ENCODE results near the gene APBB1IP.

Gene APBB1IP

GRCh38 chr10:26436848-26437247 lies 1.3 kb upstream of the APBB1IP start:
- Histone ChIP-seq H3K79me1 (ENCODE audit: low read length) (peaks cover 12% of the 10 kb centered on the region), H3K4me3 (ENCODE audit: low read depth, low read length) (no peak overlapping the region), H3K4me1 (ENCODE audit: control insufficient read depth in 1 of 2, insufficient read depth in 2 of 2, low read length in 2 of 2) (peaks cover 13 to 15% of the 10 kb centered on the region in 2 experiments), H4K8ac (ENCODE audit: low read depth, low read length) (no peak overlapping the region), H3K79me2 (ENCODE audit: control insufficient read depth, insufficient read depth, low read length, poor library complexity) (no peaks in the 10 kb centered on the region), H3K18ac (ENCODE audit: low read length) (no peak overlapping the region), H4K91ac (ENCODE audit: low read depth, low read length) (no peak overlapping the region), H3K4ac (ENCODE audit: low read depth, low read length) (no peak overlapping the region), H2BK12ac (ENCODE audit: low read length) (no peak overlapping the region), H2AFZ (ENCODE audit: insufficient read depth, low read length, poor library complexity) (no peak overlapping the region), H2BK5ac (ENCODE audit: low read depth, low read length, poor library complexity) (no peak overlapping the region), H3K4me2 (ENCODE audit: low read length) (no peak overlapping the region), H4K12ac (ENCODE audit: low read depth, low read length) (no peak overlapping the region), H3K23ac (ENCODE audit: low read length) (no peak overlapping the region), H3K27me3 (ENCODE audit: insufficient read depth, low read length) (no peaks in the 10 kb centered on the region), H3K9ac (ENCODE audit: low read length) (no peak overlapping the region), H2AK5ac (ENCODE audit: low read length) (no peak overlapping the region), H3K27ac (ENCODE audit: low read depth, low read length) (no peak overlapping the region), H3K36me3 (ENCODE audit: control insufficient read depth in 1 of 2, insufficient read depth in 2 of 2, low read length in 2 of 2) (no peaks in the 10 kb centered on the region), H2BK120ac (ENCODE audit: insufficient read depth, low read length, poor library complexity) (no peak overlapping the region), H3K14ac (ENCODE audit: low read length) (no peak overlapping the region), H3K9me3 (ENCODE audit: insufficient read depth, low read depth, low read length) (no peaks in the 10 kb centered on the region)
- WGBS (ENCODE audit: extremely low coverage, insufficient coverage, insufficient read length) = no CpG with 5 or more reads among the region's 2 CpGs
- no peak for DNase-seq

GRCh38 chr10:26438534-26439341 lies 597 bp downstream of the APBB1IP start:
- Histone ChIP-seq H3K79me1 (ENCODE audit: low read length) (peaks cover 12% of the 10 kb centered on the region), H3K4me3 (ENCODE audit: low read depth, low read length) (peak overlapping the region; percentile 57), H3K9ac (ENCODE audit: low read length) (no peak overlapping the region), H3K14ac (ENCODE audit: low read length) (peak overlapping the region; percentile 7), H2BK5ac (ENCODE audit: low read depth, low read length, poor library complexity) (peak overlapping the region; percentile 3), H3K4me2 (ENCODE audit: low read length) (peak overlapping the region; percentile 65), H3K79me2 (ENCODE audit: control insufficient read depth, insufficient read depth, low read length, poor library complexity) (no peaks in the 10 kb centered on the region), H3K27me3 (ENCODE audit: insufficient read depth, low read length) (no peaks in the 10 kb centered on the region), H2BK12ac (ENCODE audit: low read length) (no peak overlapping the region), H4K8ac (ENCODE audit: low read depth, low read length) (peak overlapping the region; percentile 20), H3K23ac (ENCODE audit: low read length) (no peak overlapping the region), H3K4ac (ENCODE audit: low read depth, low read length) (no peak overlapping the region), H3K36me3 (ENCODE audit: control insufficient read depth in 1 of 2, insufficient read depth in 2 of 2, low read length in 2 of 2) (no peaks in the 10 kb centered on the region), H4K12ac (ENCODE audit: low read depth, low read length) (peak overlapping the region; percentile 12), H3K27ac (ENCODE audit: low read depth, low read length) (no peak overlapping the region), H2AFZ (ENCODE audit: insufficient read depth, low read length, poor library complexity) (peak overlapping the region; percentile 43), H3K9me3 (ENCODE audit: insufficient read depth, low read depth, low read length) (no peaks in the 10 kb centered on the region), H3K4me1 (ENCODE audit: control insufficient read depth in 1 of 2, insufficient read depth in 2 of 2, low read length in 2 of 2) (peaks cover 13 to 15% of the 10 kb centered on the region in 2 experiments), H2BK120ac (ENCODE audit: insufficient read depth, low read length, poor library complexity) (peak overlapping the region; percentile 38), H3K18ac (ENCODE audit: low read length) (peak overlapping the region; percentile 48), H2AK5ac (ENCODE audit: low read length) (no peak overlapping the region), H4K91ac (ENCODE audit: low read depth, low read length) (peak overlapping the region; percentile 40)
- no CpG with 5 or more reads among the region's 59 CpGs for WGBS (ENCODE audit: extremely low coverage, insufficient coverage, insufficient read length)
- DNase-seq = peak; percentile 71 to 80

DNA sequence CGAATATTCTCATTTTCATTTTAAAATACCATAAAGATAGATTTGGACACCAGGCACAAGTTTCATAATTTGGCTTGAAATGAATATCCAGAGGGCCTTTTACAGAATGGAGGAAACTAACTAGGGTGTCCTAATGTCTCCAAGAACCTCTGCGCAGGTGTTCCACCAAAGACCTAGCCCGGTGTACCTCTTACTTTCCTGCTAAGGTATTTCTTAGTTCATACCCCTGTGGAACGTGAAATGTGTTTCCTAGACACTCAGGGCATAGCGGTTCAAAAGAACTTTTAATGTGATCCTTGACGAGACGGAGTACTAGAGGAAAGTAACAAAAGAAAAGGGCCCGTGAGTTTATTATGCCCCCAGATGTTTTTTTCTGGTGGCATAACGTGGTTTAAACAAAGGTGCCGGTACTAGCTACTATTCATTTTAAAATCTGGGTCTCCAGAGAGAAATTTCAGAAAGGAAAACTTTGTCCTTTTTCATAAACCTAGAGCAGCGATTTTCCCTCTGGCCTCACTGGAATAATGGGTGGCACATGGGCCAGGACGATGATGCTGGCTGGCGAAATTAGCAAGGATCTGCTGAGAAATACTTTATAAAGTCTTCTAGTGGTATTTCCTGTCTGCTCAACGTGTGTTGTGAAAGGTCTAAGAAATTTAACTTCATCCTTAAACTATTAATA lies 1.4 kb downstream of the APBB1IP start:
- Histone ChIP-seq H3K27me3 (ENCODE audit: insufficient read depth, low read length) (no peaks in the 10 kb centered on the region), H3K4me3 (ENCODE audit: low read depth, low read length) (no peak overlapping the region), H3K4ac (ENCODE audit: low read depth, low read length) (no peak overlapping the region), H2AFZ (ENCODE audit: insufficient read depth, low read length, poor library complexity) (no peak overlapping the region), H3K23ac (ENCODE audit: low read length) (no peak overlapping the region), H4K91ac (ENCODE audit: low read depth, low read length) (no peak overlapping the region), H4K12ac (ENCODE audit: low read depth, low read length) (no peak overlapping the region), H3K79me2 (ENCODE audit: control insufficient read depth, insufficient read depth, low read length, poor library complexity) (no peaks in the 10 kb centered on the region), H4K8ac (ENCODE audit: low read depth, low read length) (no peak overlapping the region), H3K4me2 (ENCODE audit: low read length) (no peak overlapping the region), H3K79me1 (ENCODE audit: low read length) (peaks cover 12% of the 10 kb centered on the region), H2BK5ac (ENCODE audit: low read depth, low read length, poor library complexity) (no peak overlapping the region), H2BK12ac (ENCODE audit: low read length) (no peak overlapping the region), H3K14ac (ENCODE audit: low read length) (no peak overlapping the region), H3K9me3 (ENCODE audit: insufficient read depth, low read depth, low read length) (no peaks in the 10 kb centered on the region), H3K27ac (ENCODE audit: low read depth, low read length) (no peak overlapping the region), H3K9ac (ENCODE audit: low read length) (no peak overlapping the region), H2AK5ac (ENCODE audit: low read length) (no peak overlapping the region), H3K4me1 (ENCODE audit: control insufficient read depth in 1 of 2, insufficient read depth in 2 of 2, low read length in 2 of 2) (peaks cover 13 to 15% of the 10 kb centered on the region in 2 experiments), H3K18ac (ENCODE audit: low read length) (no peak overlapping the region), H3K36me3 (ENCODE audit: control insufficient read depth in 1 of 2, insufficient read depth in 2 of 2, low read length in 2 of 2) (no peaks in the 10 kb centered on the region), H2BK120ac (ENCODE audit: insufficient read depth, low read length, poor library complexity) (no peak overlapping the region)
- WGBS (ENCODE audit: extremely low coverage, insufficient coverage, insufficient read length) = 100% methylated on average over 1 of the region's 14 CpGs
- peak in 1 of 2 donors; percentile 34 for DNase-seq

- no peak overlapping the region for H2BK12ac ChIP-seq (ENCODE audit: low read length)
- no peak overlapping the region for H2AK5ac ChIP-seq (ENCODE audit: low read length)
- no peak overlapping the region for H2AFZ ChIP-seq (ENCODE audit: insufficient read depth, low read length, poor library complexity)
- H3K18ac ChIP-seq (ENCODE audit: low read length) = no peak overlapping the region
- no peak overlapping the region for H3K14ac ChIP-seq (ENCODE audit: low read length)
- H3K27me3 ChIP-seq (ENCODE audit: insufficient read depth, low read length) = no peaks in the 10 kb centered on the region
- H2BK5ac ChIP-seq (ENCODE audit: low read depth, low read length, poor library complexity) = no peak overlapping the region
- DNase-seq = no peak
- H4K8ac ChIP-seq (ENCODE audit: low read depth, low read length) = no peak overlapping the region
- WGBS (ENCODE audit: extremely low coverage, insufficient coverage, insufficient read length) = no CpG with 5 or more reads among the region's 1 CpG
- H4K12ac ChIP-seq (ENCODE audit: low read depth, low read length) = no peak overlapping the region
- no peak overlapping the region for H3K4ac ChIP-seq (ENCODE audit: low read depth, low read length)
- no peak overlapping the region for H3K23ac ChIP-seq (ENCODE audit: low read length)
- H3K79me1 ChIP-seq (ENCODE audit: low read length) = peaks cover 12% of the 10 kb centered on the region
- H3K27ac ChIP-seq (ENCODE audit: low read depth, low read length) = no peak overlapping the region
- H3K4me1 ChIP-seq (ENCODE audit: control insufficient read depth in 1 of 2, insufficient read depth in 2 of 2, low read length in 2 of 2) = peaks cover 13 to 15% of the 10 kb centered on the region in 2 experiments
- no peaks in the 10 kb centered on the region for H3K36me3 ChIP-seq (ENCODE audit: control insufficient read depth in 1 of 2, insufficient read depth in 2 of 2, low read length in 2 of 2)
- H3K79me2 ChIP-seq (ENCODE audit: control insufficient read depth, insufficient read depth, low read length, poor library complexity) = no peaks in the 10 kb centered on the region
- no peak overlapping the region for H4K91ac ChIP-seq (ENCODE audit: low read depth, low read length)
- no peak overlapping the region for H3K4me2 ChIP-seq (ENCODE audit: low read length)
- no peak overlapping the region for H2BK120ac ChIP-seq (ENCODE audit: insufficient read depth, low read length, poor library complexity)
- no peaks in the 10 kb centered on the region for H3K9me3 ChIP-seq (ENCODE audit: insufficient read depth, low read depth, low read length)
- H3K9ac ChIP-seq (ENCODE audit: low read length) = no peak overlapping the region
- H3K4me3 ChIP-seq (ENCODE audit: low read depth, low read length) = no peak overlapping the region
Observed at GRCh38 chr10:26440088-26440470, 1.9 kb downstream of the APBB1IP start.
